ENCODE results near the gene ICAM1. TPM values are rescaled to one million over a fixed set of nuclear protein-coding genes. Genes with fewer than 3 reads are reported as not detected.

The ICAM1 gene
- total and polyA plus RNA-seq, 2 of the 13 experiments (the other 11 are each of a cell fraction or from before 2014, with no cell fraction given) = 37.9 to 98.4 TPM

- 0 out of 2 replicates have a peak, but pooled peaks have one; percentile 34 for TF ChIP-seq DNMT3B (CRISPR knock-in tag; conservative IDR thresholded peaks at IDR 0.05)
- no peak for TF ChIP-seq PAX8 (CRISPR knock-in tag; IDR thresholded peaks at IDR 0.05; ENCODE audit: borderline replicate concordance)
- TF ChIP-seq ZNF333 (CRISPR knock-in tag; IDR thresholded peaks at IDR 0.05; ENCODE audit: borderline replicate concordance) = no peak
- TF ChIP-seq MYNN (CRISPR knock-in tag; IDR thresholded peaks at IDR 0.05; ENCODE audit: low read depth) = no peak
- TF ChIP-seq ZNF883 (CRISPR knock-in tag; IDR thresholded peaks at IDR 0.05; ENCODE audit: not compliant biosample characterization) = peak; percentile 81
- TF ChIP-seq ZKSCAN1 (IDR thresholded peaks at IDR 0.05; ENCODE audit: low read length) = no peak
- TF ChIP-seq ZNF281 (CRISPR knock-in tag; IDR thresholded peaks at IDR 0.05; ENCODE audit: borderline replicate concordance) = peak; percentile 49; the same call in 1 of the 2 replicates
- peak; percentile 32; the same call in 1 of the 2 replicates for TF ChIP-seq ZBTB20 (CRISPR knock-in tag; IDR thresholded peaks at IDR 0.05; ENCODE audit: borderline replicate concordance, low read depth)
- TF ChIP-seq ZFP41 (CRISPR knock-in tag; IDR thresholded peaks at IDR 0.05; ENCODE audit: borderline replicate concordance) = no peak
- 0 out of 2 replicates have a peak, but pooled peaks have one; percentile 45 for TF ChIP-seq HOXA9 (CRISPR knock-in tag; IDR thresholded peaks at IDR 0.05; ENCODE audit: borderline replicate concordance)
- TF ChIP-seq ZNF672 (CRISPR knock-in tag; IDR thresholded peaks at IDR 0.05) = no peak
- peak; percentile 68; the same call in 1 of the 2 replicates for TF ChIP-seq PHF21A (CRISPR knock-in tag; IDR thresholded peaks at IDR 0.05)
- TF ChIP-seq TBX3 (IDR thresholded peaks at IDR 0.05; ENCODE audit: borderline replicate concordance) = no peak
- peak; percentile 87 for TF ChIP-seq IKZF4 (CRISPR knock-in tag; IDR thresholded peaks at IDR 0.05; ENCODE audit: borderline replicate concordance, low read depth, not compliant biosample characterization)
- peak; percentile 62; the same call in 1 of the 2 replicates for TF ChIP-seq RERE (CRISPR knock-in tag; IDR thresholded peaks at IDR 0.05; ENCODE audit: low read depth)
- peak; percentile 94 for TF ChIP-seq ZHX1 (CRISPR knock-in tag; IDR thresholded peaks at IDR 0.05; ENCODE audit: low read depth)
These were observed 18.9 kb upstream of the ICAM1 start, which contains the start of gene MRPL4 (continued) for GRCh38 chr19:10251792-10252694.

All from HepG2 (cell line).